ENCODE results near the gene HTR3D. TPM values are rescaled to one million over a fixed set of nuclear protein-coding genes. Genes with fewer than 3 reads are reported as not detected.
"Not testable (repeated sequence)": the region's sequence is repeated elsewhere in the genome, so short reads cannot be mapped to it uniquely, and the experiment has no call there.

HTR3D gene
- not detected in 2 replicates for total RNA-seq

- DNase-seq (ENCODE audit: low read depth, low spot score): no peak
Measured at GRCh38 chr3:184031187-184031792, at the start of gene HTR3D. TSS of gene HTR3D (plus strand) at chr3:184031742. CDS start at chr3:184031742, 0 bp downstream.

DNA sequence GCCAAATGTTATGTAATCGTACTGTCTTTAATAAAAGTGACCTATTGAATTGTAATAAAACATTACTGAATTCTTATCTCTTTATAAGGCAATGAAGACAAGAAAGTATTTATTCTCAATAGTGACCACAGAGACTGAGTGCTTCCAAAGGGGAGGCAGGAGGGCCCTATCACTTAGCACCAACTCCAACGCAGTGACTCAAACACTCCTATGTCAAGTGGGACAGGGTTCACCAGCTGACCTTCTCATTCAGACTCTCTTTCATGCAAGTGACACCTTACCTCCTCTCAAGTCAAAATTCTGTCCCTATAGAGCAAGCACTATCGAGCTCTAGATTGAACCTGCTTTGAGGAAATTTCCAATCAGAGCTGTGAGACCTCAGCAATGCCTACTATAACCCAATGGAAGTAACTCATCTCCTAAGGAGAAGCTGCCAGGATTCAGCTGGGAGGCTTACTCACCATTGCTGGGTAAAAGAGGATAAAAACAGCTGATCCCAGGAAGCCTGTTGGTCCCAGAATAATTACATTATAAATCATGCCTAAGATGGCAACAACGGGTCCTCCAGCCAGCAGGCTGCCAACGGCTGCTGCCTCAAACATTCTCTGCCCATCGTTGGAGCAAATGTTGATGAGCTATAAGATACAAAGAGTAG, 49.4 kb upstream of the HTR3D start:
- DNase-seq (ENCODE audit: low read depth, low spot score): no peak

- no peak for DNase-seq (ENCODE audit: low read depth, low spot score)
Measured at GRCh38 chr3:183984127-183984740, 47.3 kb upstream of the HTR3D start.

DNA sequence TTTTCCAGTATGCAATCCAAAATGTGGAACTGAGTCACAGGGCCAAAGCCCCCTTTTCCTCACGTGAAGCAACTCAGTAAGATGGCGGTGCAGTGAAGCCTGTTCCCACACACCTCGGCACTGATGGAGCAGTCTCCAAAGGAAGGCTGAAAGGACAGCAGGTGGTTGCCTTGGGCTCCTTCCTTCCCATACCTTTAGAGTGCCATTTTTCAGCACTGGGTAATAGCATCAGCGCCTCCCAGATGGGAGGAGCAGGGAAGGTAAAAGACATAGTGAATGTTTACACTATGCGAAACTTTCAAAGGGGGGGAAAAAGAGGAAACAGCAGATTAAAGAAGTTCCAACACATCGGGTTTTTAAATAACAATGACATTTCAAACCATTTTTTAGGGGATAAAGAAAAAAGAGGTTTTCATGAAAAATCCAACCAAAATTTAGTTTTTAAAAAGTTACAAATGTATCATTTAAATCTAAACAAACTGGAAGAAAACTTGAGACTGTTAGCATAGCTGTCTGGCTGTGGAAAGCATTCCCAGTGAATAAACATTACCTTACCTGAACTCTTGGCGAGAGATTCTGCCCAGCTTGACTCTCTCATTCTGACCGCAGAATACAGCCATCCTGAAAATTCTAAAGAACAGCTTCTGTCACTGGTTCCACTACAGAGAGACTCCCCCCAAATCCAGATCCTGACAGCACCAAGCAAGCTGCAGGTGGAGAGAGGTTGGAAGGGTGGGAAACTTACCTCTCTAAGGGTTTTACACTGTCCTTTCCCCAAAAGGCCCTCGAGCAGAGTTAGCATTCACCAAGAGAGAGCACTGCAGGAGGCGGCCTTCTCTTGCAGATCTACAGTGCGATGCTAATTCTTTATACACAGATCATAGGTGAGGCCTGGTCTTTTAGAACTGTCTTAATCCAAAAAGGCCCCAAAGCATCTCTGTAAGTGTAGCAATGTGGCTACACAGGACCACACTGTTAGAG, 46.5 kb upstream of the HTR3D start:
- no peak for DNase-seq (ENCODE audit: low read depth, low spot score)

- no peak for DNase-seq (ENCODE audit: low read depth, low spot score)
Measured at GRCh38 chr3:183987000-183987600, 44.4 kb upstream of the HTR3D start.

DNA sequence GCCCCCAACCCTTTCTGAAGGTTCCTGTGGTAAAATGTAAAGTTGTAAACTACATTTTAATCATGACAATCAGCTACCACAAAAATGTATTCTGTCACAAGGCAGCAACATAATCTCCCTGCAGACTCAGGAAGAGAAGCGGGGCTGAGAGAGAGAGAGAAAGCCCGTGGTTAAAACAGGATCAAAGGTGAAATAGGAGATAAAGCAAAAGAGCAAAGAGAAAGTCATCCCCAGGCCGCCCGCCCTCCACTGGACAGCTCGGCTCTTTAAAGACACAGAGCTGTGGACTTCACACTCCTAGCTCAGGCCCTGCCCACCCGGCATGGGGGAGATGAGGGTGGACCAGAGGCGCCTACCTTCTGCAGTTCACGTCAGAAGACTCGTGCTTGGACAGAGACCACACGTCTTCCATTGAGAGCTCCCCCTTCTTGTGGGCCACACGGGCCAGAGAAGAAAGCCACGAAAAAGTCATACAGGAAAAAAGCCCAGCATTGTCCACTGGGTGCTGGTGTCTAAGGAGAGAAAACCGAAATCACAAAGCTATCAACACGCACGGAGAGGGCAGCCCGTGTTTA, 43.2 kb upstream of the HTR3D start:
- no peak for DNase-seq (ENCODE audit: low read depth, low spot score)

- no peak for DNase-seq (ENCODE audit: low read depth, low spot score)
Measured at GRCh38 chr3:183991403-183991802, 40.1 kb upstream of the HTR3D start.

- DNase-seq (ENCODE audit: low read depth, low spot score): no peak
Measured at GRCh38 chr3:184001761-184002160, 29.8 kb upstream of the HTR3D start.

DNA sequence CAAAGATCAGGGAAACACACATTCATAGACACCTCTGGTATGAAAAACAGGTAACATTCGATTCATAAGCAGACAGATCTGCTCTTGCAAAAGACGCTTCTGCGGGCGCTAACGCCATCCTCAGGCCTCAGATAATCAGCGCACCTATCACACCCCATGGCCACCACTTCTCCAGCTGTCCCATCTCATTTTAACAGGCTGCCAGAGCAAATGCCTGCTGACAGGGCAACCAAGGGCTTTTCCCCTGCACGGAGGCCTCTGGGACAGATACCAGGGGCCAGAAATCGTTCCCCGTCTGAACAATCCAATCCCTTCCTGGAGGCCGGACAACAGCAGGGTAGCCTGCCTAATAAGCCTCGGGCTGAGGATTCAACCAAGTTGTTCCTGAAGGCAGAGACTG, 29.1 kb upstream of the HTR3D start:
- no peak for DNase-seq (ENCODE audit: low read depth, low spot score)

- no peak for DNase-seq (ENCODE audit: low read depth, low spot score)
Measured at GRCh38 chr3:184003187-184003967, 28.2 kb upstream of the HTR3D start.

DNA sequence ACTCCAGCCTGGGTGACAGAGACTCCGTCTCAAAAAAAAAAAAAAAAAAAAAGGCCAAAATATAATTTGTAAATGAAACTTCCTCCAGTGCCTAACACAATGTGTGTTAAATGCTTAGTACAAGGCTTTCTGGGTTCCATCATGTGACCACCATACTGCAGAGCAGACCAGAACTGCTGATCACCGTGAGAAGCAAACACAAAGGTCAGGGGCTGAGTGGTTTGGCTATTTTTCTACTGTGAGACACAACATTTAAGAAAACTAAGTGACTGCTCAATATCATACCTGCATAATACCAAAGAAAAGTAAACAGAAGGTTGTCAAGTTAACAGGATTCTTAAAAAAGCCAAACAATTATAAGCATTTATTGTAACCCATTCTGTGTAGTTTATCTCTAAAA, 27.1 kb upstream of the HTR3D start:
- DNase-seq (ENCODE audit: low read depth, low spot score): no peak

GRCh38 chr3:184005941-184006507, 25.5 kb upstream of the HTR3D start:
- DNase-seq (ENCODE audit: low read depth, low spot score): no peak

GRCh38 chr3:184007143-184007813, 24.3 kb upstream of the HTR3D start:
- DNase-seq (ENCODE audit: low read depth, low spot score): not testable (repeated sequence)

DNA sequence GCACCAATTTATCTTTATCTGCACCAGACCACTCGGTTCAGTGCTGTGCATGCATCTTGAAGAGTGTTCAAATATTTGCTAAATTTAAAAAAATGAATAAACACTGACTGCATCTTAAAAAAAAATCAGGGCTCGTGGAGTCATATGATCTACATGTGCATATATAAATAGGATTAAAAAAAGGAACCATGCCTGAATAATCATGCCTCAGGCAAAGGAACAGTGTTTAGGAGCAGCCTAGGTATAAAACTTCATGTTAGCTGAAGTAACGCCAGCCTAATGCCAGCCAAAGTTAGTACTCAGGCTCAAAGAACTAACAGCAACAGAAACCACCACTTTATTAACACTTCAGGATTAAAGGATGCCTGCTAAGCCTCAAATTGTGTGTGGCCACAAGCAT, 23.4 kb upstream of the HTR3D start:
- no peak for DNase-seq (ENCODE audit: low read depth, low spot score)

GRCh38 chr3:184011230-184011876, 20.2 kb upstream of the HTR3D start:
- no peak for DNase-seq (ENCODE audit: low read depth, low spot score)

GRCh38 chr3:184011937-184012889, 19.3 kb upstream of the HTR3D start:
- DNase-seq (ENCODE audit: low read depth, low spot score): no peak

GRCh38 chr3:184015381-184016019, 16.0 kb upstream of the HTR3D start:
- no peak for DNase-seq (ENCODE audit: low read depth, low spot score)
